GOT3 (cell line): ENCODE results near the gene WDR20.
"Not testable (repeated sequence)": the region's sequence is repeated elsewhere in the genome, so short reads cannot be mapped to it uniquely, and the experiment has no call there.

Source experiments
- DNase-seq: peaks from one replicate; lab custom pipeline; 2025; ENCODE audit warnings: mixed read lengths; lab: John Stamatoyannopoulos, UW

Gene WDR20, protein sequence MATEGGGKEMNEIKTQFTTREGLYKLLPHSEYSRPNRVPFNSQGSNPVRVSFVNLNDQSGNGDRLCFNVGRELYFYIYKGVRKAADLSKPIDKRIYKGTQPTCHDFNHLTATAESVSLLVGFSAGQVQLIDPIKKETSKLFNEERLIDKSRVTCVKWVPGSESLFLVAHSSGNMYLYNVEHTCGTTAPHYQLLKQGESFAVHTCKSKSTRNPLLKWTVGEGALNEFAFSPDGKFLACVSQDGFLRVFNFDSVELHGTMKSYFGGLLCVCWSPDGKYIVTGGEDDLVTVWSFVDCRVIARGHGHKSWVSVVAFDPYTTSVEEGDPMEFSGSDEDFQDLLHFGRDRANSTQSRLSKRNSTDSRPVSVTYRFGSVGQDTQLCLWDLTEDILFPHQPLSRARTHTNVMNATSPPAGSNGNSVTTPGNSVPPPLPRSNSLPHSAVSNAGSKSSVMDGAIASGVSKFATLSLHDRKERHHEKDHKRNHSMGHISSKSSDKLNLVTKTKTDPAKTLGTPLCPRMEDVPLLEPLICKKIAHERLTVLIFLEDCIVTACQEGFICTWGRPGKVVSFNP

DNA sequence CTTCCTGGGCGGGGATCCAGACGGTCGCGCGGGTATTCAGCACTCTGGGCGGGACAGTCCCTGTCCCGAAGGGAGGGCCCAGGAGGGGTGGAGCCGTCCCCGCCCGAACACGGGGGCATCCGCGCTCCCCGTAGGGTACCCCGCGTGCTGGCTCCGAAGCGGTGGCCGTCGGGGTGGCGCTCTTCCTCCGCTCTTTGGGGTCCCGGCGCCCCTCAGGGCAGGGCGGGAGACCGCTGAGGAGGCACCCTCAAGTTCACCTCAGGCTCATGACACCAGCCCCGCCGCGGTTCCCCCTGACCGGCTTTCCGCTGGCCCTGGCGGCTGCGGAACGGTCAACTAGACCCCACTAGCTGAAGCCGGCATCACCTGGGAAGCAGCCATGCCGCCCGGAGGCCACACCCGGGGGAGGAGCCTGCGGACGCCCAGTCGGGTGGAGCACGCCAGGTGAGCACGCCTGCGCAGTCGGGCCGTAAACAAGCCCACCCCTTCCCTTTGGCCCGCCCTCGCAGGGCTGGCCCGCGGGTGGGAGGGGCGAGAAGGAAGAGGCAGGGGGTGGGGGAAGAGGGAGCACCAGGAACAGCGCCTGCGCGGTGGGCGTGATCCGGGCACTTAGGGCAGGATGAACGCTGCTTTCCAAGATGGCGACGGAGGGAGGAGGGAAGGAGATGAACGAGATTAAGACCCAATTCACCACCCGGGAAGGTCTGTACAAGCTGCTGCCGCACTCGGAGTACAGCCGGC, at the start of gene WDR20:
WDR20 (plus strand) TSS at position 612 of the 741 bp plus-strand sequence; CDS start at position 639, 27 bp downstream.
- peak; percentile 42 for DNase-seq

DNA sequence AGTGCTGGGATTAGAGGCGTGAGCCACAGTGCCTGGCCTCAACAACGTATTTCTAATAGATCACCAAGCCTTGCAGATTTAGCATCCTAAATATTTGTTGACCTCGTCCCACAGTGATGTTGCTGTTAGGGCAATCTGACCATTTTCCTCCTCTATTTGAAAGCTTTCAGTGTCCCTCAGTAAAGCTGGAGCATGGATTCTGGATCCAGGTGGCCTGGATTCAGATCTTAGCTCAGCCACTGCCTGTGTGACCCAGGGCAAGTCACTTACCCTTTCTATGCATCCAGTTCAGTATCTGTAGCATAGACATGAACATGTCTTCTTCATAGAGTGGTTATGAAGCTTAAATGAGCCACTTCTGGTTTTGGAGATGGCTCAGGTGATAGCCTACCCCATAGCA, 49.0 kb upstream of the WDR20 start:
- DNase-seq: no peak

DNA sequence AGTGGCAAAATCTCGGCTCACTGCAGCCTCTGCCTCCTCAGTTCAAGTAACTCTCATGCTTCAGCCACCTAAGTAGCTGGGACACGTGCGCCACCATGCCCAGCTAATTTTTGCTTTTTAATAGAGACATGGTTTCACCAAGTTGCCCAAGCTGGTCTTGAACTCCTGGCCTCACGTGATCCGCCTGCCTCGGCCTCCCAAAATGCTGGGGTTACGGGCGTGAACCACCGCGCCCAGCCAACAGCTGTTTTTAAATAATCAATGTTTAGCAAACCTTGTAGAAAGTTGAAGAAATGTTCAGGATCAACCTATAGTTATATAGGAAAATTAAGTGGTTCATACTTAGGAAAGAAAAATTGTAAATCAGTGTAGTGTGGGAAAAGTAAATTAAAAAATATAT, 46.9 kb upstream of the WDR20 start:
- no peak for DNase-seq

DNA sequence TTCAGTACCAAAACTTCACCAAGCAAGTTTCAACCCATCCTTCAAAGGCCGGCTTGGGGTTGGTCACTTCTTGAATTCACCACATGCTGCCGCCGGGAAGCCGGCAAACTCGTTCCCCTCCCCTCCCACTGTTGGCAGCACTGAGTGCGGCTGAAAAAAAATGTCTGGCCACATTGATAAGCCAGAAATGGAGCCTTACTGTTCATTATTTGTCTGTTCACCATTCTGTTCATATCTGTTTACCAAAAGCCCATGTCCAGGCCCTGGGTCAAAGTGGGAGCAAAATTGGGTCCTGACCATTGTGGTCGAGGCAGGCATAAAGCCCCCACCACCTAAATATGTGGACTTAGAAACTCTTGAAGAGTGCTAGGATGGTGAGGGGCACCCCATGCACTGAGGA, 45.6 kb upstream of the WDR20 start:
- DNase-seq: no peak

DNA sequence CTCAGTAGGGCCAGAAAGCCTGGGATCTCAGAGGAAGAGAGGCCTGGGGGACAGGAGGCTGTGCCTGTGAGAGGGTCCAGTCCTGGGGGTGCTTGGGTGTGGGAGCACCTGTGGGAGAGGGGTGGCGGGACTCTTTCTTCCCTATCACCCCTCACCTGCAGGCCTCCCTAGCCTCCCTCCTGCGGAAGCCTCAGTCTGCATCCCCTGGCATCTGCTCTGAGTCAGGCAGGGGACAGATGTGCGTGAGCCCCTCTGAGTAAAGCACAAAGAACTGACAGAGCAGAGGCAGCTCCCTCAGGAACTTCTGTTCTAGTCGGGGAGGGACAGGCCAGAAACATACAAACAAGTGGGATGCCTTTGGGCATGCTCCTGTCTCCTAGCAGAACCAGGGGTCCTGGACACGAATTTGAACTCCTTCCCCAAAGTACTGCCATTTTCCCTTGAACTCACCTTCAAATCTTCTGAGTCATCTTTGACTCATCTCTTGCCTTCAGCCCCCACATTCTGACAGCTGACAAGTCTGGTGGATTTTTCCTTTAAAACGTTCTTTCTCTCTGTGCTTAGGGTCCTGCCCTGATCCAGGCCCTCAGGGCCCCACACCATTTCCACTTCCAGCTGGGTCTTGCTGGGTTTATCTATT, 44.3 kb upstream of the WDR20 start:
- DNase-seq: no peak

DNA sequence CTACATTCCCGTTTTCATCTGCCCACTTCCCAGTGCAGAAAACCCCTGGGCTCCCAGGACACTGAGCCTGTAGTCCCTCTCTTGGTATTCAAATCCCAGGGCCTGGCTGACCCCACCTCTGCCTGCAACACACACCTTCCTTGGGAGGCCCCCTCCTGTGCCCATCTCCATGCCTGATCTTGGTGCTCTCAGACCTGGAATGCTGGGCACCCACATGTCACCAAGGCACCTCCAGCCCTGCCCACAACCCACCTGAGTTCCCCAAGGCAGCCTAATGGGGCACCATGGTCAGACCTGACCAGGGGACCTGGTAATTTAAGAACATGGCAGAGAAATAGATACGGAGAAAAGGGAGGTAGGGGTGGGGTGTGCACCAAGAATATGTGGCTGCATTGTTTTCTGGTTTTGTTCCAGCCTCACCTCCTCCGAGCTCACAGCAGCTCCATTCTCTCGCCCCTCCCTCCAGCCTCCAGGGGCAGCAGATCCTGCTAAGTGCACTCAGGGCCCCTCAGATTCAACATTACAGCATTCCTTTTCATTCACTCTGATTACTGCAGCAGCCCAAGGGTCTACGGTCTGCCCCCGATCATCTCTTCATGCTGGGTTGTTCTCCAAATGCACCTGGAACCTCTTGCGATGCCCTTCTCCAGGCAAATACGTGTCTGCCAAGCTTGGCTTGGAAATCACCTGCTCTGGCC, 43.7 kb upstream of the WDR20 start:
- no peak for DNase-seq

DNA sequence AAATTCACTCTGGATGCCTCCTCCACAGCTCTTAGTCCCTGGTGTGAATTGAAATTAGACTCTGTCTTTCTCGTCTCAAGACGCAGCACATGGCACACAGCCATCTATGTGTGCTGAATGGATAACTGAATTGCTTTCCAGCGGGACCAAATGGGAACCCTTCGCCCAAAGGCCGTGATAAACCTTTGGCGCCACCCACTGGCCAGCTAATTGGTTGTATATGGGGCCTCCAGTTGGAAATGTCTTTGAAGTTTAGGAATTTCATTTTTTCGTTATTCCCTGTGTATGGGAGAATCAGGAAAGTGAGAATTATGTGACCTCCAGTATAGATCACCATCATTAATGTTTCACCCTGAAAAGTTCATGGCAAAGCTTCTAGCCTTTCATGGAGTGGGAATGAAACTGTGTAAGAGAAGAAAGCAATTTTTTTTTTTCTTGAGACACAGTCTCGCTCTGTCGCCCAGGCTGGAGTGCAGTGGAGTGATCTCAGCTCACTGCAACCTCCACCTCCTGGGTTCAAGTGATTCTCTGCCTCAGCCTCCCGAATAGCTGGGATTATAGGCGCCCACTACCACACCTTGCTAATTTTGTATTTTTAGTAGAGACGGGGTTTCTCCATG, 43.0 kb upstream of the WDR20 start:
- peak; percentile 2 for DNase-seq

DNA sequence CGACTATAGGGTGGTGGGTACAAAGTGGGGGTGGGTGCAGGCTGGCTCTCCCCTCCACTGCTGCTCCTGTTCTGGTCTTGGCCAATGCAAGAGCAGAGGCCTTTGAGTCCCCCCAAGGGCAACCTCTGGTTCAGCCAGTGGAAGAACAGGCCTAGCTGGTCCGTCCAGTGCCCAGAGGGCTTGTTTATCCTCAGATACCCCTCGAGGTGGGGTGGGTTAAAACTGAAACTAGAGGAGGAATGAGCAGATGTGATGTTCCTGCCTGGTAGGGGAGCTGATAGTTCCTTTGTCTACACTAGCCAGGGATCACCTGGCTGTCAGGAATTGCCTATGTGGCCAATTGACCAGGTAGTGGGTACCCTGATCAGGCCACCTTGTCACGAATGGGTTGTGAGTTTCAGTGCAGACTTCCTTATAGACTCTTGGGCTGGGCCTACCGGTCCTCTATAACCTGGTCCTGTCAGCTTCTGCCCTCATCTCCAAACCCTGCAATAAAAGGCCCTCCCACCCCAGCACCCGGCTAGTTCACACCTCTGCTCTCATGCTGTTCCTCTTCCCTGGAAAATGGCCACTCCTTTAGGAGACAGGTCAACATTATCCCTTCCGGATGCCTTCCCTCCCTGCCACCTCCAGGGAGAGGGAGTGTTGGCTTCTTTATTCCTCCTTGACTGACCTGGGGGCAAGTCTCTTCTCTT, 42.1 kb upstream of the WDR20 start:
- DNase-seq: no peak

DNA sequence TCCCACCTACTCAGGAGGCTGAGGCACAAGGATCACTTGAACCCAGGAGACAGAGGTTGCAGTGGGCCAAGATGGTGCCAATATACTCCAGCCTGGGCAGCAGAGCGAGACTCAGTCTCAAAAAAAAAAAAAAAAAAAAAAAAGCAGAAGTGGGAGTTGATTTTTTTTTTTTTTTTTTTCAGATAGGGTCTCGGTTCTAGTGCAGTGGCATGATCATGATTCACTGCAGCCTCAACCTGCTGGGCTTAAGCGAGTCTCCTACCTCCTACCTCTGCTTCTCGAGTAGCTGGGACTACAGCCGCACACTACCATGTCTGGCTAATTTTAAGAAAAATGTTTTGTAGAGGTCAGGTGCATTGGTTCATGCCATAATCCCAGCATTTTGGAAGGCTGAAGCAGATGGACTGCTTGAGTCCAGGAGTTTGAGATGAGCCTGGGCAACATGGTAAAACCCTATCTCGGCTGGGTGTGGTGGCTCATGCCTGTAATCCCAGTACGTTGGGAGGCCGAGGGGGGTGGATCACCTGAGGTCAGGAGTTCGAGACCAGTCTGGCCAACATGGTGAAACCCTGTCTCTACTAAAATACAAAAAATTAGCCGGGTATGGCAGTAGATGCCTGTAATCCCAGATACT, 36.5 kb upstream of the WDR20 start:
- no peak for DNase-seq

DNA sequence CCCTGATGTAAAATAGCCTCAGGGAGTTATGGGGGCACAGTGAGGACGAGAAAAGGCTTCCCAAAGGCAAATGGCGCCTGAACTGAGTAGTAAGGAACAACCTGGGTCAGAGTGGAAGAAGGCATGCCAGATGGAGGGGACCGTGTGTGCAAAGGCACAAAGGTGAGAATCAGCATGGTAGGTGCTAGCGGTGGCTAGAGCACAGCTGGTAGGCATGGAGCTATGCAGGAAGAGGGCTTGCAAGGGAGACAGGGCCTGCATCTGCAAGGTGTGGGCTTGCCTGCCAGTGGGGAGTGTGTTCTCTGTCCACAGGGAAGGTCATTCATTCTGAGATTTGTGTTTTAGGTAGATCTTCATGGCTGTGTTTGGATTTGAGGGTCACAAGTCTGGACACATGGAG, 34.3 kb upstream of the WDR20 start:
- no peak for DNase-seq

DNA sequence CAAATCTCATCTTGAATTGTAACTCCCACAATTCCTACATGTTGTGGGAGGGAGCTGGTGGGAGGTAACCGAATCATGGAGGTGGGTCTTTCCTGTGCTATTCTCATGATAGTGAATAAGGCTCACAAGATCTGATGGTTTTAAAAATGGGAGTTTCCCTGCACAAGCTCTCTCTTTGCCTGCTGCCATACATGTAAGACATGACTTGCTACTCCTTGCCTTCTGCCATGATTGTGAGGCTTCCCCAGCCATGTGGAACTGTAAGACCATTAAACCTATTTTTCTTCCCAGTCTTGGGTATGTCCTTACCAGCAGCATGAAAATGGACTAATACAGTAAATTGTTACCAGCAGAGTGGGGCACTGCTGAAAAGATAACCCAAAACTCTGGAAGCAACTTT, 30.4 kb upstream of the WDR20 start:
- DNase-seq: not testable (repeated sequence)

DNA sequence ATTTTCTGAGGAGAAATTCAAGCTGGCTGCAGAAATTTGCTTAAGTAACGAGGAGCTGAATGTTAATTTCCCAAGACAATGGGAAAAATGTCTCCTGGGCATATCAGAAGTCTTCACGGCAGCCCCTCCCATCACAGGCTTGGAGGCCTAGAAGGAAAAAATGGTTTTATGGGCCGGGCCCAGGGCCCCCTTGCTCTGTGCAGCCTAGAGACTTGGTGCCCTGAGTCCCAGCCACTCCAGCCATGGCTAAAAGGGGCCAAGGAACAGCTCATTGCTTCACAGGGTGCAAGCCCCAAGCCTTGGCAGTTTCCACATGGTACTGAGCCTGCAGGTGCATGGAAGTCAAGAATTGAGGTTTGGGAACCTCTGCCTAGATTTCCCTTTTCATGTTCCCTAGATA, 28.6 kb upstream of the WDR20 start:
- no peak for DNase-seq

DNA sequence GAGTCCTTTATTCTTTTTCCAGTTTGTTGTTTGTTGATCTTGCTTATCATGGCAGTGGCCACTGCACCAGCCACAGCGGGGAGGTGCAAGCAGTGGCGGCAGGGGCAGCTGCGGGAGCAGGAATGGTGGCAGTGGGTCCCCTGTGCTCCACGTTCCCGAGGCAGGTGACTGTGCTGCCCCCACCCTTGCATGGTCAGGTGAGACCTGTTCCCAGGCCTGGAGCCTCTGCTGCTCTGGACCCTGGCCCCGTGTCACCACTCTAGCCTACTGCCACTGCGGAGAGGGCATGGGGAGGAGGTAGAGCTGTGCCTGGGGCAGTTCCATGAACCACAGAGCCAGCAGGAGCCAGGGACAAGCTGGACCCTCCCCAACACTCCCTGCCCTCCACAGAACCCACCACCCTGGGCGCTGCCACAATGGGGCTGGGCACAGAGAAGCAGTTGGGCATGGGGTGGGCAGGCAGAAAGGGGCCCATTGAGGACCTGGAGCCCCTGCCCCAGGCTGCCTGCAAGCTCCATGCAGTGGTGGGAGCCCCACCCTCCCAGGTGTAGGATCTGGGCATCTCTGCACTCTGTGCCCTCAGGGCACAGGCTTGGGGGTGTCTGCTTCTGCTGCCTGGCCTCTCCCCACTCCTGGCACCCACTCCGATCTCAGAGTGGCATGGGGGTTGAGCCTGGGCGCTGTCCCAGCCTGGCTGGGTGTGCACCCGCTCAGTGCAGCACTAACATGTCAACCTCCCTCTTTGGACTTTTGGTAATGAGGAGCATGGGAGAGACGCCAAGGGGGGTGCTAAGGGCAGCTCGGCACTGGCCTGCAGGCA, 23.1 kb upstream of the WDR20 start:
- DNase-seq: no peak

DNA sequence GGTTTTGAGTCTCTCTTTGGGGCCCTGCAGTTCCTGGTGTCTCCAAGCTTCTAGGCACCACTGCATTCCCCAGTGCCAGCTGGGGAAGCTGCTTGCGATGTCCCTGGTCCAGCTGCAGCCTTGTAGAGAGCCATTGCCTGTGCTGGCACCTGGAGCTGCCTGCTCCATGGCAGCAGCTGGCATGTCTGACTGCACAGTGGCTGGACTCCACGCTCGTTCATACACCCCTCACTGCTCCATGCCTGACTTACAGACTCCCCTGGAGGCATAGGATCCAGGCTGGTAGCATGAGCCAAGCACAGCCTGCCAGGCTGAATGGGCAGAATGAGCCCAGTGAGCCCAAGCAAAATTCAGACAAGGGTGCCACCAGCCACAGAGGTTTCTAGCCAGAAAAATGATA, 21.8 kb upstream of the WDR20 start:
- no peak for DNase-seq

DNA sequence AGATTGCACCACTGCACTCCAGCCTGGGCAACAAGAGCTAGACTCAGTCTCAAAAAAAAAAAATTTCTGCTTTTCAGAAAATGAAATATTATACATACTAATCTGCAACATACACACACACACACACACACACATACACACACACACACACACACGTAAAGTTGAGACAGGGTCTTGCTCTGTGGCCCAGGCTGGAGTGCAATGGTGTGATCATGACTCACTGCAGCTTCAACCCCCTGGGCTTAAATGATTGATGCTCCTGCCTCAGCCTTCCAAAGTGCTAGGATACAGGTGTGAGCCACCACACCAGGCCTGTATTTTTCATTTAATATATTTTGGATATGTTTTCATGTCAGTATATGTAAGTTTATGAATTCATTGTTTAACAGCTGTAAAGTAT, 18.8 kb upstream of the WDR20 start:
- DNase-seq: no peak

DNA sequence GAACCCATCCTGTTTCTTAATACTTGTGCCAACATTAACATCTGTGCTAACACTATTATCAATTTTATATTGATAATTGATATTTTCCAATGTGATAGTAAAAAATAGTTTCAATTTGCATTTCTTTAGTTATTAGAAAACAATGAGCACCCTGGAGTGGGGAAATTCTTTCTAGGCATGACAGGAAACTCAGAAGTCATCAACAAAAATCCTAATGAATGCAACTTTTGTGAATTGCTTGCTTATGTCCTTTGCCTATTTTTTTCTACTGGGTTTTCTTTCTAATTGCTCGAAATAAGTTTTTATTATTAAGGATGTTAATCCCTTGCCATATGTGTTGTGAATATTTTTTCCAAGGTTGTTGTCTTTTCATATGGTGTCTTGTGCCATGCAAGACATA, 18.1 kb upstream of the WDR20 start:
- no peak for DNase-seq

DNA sequence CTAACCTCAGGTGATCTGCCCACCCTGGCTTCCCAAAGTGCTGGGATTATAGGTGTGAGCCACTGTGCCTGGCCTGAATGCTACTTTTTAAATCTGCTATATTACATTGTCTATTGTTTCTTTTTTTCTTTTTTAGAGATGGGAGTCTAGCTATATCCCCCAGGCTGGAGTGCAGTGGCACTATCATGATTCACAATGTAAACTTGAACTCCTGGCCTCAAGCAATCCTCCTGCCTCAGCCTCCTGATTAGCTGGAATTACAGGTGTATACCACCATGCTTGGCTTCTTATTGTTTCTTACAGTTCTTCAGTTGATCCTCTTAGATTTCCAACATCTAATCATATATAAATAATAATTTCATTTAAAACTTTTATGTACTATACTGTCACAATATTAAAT, 15.3 kb upstream of the WDR20 start:
- DNase-seq: no peak

DNA sequence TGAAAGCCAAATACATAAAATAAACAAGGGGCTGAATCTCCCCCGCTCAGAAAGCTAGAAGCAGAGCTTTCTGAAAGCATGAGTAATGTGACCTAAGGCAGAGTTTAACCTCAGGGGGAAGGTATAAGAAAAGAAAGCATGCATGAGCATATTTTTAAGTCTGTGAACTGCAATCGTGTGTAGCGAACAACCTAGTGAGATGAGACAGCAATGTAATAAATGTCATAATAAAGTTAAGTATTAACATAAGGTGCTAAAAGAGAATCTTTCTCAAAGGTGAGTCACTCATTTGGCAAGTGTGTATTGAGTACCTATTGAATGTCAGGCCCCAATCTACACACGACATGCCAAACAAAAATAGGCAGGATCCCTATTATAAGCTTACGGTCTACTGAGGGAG, 14.2 kb upstream of the WDR20 start:
- no peak for DNase-seq

DNA sequence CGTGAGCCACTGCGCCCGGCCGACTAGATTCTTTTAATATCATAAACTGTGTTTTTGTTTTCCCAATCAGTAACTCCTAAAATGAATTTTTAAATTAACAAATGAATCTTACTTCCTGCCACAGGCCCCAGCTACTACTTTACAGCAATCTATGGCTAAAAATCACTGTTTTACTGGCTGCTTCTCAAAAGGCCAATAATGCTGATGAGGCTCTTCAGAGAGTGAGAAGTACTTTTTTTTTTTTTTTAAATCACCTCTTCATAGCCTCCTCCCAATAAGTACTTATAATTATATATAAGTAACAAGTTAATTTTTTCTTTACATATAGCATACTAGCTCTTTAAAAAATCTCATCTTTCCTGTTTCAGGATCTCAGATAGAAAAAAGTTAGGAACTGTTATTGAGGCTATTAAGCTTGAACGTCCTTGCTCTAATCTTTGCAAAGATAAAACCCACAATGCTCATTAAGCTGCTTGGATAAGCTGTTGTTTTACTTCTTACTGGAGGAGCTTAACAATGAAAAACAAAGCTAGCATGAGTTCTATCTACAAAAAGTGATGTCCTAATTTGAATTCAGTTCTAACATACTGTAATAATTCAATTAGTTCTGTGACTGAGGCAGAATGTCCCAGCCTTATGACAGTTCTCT, 12.8 kb upstream of the WDR20 start:
- DNase-seq: no peak
